Panc1 (cell line): ENCODE results near the gene TUBB2B.

Experiments used
- CTCF ChIP-seq: fragments of 450-650 bp; IDR thresholded peaks from 2 replicates; pipeline ENCODE4 v1.5.1; 2017; ENCODE audit warnings: mild to moderate bottlenecking
- SIN3A ChIP-seq: IDR thresholded peaks from 2 replicates; pipeline ENCODE4 v1.6.1; 2012; ENCODE audit warnings: low read depth, mild to moderate bottlenecking, low read length, moderate library complexity, borderline replicate concordance; ENCODE audit not compliant: insufficient read depth
- TCF7L2 ChIP-seq: IDR thresholded peaks from 2 replicates; pipeline ENCODE4 v1.6.1; 2011; ENCODE audit warnings: mild to moderate bottlenecking, low read depth, low read length, inconsistent platforms

- TF ChIP-seq CTCF (no peak), TCF7L2 (no peak), SIN3A (no peak)
These were observed 2.2 kb upstream of the TUBB2B start for GRCh38 chr6:3229566-3230178.
